ENCODE measurements around the gene TRAPPC10.

TRAPPC10 gene

DNA sequence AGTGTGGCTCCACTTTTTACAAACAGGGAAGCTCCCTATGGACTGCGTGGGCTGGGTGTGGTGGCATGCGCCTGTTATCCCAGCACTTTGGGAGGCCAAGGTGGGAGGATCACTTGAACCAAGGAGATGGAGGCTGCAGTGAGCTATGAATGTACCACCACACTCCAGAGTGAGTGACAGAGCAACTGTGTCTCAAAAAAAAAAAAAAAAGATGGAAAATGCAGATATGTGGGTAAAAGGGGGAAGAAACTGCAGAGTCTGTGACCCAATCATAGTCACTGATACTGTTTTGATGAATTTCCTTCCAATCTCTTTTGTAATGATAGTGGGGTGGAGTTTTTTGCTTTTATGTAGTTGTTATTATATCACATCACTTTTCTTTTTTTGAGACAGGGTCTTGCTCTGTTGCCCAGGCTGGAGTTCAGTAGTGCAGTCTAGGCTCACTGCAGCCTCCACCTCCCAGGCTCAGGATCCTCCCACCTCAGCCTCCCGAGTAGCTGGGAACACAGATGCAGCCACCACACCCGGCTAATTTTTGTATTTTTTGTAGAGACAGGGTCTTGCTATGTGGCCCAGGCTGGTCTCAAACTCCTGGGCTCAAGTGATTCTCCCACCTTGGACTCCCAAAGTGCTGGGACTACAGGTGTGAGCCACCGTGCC, 8.7 kb upstream of the TRAPPC10 start:
- no peak for DNase-seq

GRCh38 chr21:44005071-44005470, 7.0 kb upstream of the TRAPPC10 start:
- DNase-seq = no peak

- DNase-seq = no peak
Measured at GRCh38 chr21:44005593-44005992, 6.5 kb upstream of the TRAPPC10 start.

DNA sequence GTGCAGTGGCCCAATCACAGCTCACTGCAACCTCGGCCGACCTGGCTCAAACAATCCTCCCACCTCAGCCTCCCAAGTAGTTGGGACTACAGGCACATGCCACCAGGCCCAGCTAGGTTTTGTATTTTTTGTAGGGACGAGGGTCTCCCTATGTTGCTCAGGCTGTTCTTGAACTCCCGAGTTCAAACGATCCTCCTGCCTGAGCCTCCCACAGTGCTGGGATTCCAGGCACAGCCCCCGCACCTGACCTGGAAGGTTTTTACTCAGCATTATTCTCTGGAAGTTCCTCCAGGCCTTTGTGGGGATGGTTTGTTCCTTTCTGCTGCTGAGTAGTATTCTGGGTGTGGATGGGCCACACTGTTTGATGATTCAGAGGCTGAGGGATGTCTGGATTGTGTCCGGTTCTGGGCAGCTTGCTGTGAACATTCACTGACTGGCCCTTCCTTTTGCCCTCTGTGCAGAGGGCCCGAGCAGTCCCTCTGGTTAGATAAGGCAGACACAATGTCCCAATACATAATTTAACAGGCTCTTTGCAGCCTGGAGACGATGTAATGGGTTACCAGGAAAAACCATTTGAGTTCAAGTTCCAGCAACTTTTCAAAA, 6.0 kb upstream of the TRAPPC10 start:
- DNase-seq = no peak

- DNase-seq = no peak
Measured at GRCh38 chr21:44006656-44007055, 5.5 kb upstream of the TRAPPC10 start.

GRCh38 chr21:44010429-44010828, 1.7 kb upstream of the TRAPPC10 start:
- no peak for DNase-seq

- DNase-seq = no peak
Measured at GRCh38 chr21:44011123-44011522, 986 bp upstream of the TRAPPC10 start.

DNA sequence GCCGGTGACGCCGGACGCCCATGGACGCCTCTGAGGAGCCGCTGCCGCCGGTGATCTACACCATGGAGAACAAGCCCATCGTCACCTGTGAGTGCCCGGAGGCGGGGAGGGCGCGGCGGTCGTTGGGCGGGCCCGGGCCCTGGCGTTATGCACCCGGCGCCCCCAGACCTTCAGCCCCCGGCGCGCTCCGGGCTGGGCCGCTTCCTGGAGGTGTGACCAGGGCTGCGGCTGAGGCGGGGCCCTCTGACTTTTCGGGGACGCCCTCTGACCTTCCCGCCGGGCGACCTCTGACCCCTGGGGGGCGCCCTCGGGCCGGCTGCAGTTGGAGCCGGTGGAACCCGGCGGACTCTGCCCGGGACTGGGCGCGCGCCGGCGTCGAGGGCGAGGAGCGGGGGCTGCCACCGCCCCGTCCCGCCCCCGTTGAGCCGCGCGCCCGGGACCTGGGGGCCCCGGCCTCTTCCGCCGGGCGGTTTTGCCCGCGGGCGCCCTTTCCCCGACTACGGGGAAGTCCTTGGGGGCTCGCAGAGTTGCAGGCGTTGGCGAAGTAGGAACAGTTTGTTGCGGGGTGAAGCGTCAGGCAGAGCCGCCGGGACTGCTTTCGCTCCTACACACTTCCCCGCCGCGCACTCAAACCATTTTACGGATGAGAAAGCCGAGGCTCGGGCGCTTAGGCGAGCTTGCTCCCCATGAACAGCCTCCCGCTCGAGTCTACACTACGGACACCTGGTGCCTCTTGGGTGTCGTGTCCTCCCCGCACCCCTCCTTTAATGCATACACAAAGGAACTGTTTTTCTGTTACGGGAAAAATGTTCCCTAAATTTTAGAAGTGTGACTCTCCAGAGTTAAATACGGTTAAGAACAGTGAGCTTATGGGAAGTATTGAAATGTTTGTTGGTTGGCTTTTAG, 618 bp downstream of the TRAPPC10 start:
- peak; percentile 84 for DNase-seq

DNA sequence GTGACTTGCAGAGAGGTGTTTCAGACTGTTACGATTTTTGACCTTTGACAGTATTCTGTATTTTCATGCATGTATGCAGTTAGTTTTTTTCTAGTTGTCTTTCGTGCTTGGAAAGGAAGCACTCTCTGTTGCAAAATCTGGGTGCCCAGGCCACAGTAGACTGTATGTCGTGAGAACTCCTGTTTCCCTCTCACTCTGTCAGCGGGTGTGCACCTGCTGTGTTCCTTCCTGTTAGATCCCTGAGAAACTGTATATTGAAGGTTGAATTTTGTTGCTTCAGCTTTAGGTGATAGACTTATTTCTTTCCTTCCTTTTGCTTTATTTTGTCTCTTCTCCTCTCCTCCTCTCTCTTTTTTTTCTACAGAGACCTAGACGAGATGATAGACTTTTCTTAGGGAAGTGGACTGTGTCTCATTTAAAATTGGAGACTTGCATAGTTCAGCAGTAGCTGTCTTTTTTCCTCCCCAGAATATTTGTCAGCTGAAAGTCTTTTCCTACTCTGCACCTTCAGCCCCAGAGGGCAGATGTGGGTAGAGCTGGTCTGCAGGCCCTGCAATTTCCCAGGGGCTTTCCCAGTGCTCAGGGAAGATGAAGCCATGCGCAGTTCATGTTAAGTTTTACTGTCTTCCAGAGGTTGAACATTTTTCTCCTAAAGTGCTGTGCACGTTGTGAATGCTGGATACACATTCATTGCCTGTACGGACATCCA, 1.4 kb downstream of the TRAPPC10 start:
- no peak for DNase-seq

GRCh38 chr21:44017601-44018000, 5.5 kb downstream of the TRAPPC10 start:
- no peak for DNase-seq

DNA sequence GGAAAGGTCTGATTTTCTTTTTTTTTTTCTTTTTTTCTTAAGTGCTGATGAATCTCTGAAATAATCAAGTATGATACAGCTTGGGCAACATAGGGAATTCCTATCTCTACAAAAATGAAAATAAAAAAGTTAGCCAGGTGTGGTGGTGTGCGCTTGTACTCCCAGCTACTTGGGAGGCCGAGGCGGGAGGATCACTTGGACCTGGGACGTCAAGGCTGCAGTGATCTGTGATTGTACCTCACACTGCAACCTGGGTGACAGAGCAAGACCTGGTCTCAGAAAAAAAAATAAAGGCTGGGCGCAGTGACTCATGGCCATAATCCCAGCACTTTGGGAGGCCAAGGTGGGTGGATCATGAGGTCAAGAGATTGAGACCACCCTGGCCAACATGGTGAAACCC, 6.0 kb downstream of the TRAPPC10 start:
- no peak for DNase-seq

GRCh38 chr21:44018813-44019567, 6.9 kb downstream of the TRAPPC10 start:
- DNase-seq = no peak

DNA sequence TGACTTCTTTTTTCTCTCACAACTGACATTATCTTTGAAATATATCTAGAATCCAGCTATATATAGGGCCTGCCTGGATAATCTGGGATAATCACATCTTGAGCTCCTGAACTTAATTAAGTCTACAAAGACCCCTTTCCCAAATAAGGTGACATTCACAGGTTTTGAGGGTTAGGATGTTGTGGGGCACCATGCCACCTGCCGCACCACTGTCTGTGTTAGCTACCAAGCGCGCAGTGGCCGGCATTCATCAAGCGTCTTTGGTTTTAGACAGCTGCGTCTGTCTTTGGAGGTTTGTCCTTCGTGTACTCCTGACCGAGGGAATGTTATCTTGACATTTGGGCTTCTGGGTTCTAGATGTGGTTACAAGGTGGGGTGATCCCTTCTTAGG, 7.5 kb downstream of the TRAPPC10 start:
- DNase-seq = no peak

GRCh38 chr21:44020551-44020950, 8.4 kb downstream of the TRAPPC10 start:
- DNase-seq = no peak

- no peak for DNase-seq
Measured at GRCh38 chr21:44021064-44021463, 9.0 kb downstream of the TRAPPC10 start.

DNA sequence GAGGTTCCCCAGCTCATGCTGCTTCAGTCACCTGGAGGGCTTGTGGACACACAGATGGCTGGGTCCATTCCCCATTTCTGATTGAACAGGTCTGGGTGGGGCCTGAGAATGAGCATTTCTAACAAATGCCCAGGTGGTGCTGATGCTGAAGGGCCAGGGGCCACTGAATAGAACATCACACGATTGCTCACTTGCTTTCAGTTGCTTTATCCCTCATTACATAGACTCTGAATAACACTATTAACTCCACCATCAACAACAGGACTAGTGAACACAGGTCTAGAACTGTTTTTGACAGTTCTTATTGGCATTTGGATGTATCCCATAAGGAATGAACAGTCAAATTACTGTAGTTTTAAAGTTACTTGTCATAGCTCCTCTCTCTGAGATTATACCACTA, 12.1 kb downstream of the TRAPPC10 start:
- DNase-seq = no peak

DNA sequence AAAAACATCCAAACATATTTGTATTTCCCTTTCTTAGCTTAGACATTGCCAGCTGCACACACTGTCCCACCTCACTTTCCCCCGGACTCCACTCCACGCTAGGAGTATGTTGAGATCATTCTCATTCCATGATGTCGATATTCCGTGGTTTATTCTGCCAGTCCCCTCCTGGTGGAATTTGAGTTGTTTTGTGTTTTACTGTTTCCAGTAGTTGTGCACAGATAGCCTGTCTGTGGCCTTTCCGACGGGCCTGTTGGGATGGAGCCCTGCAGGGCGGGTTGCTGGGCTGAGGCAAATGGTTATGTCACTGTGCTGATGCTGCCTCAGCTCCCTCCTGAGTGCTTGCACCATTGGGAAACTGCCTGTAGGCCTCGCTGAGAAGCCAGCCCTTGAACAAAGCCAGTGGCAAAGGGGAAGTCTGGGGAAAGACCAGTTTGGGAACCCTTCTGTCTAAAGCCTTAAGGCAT, 12.8 kb downstream of the TRAPPC10 start:
- peak; percentile 51 for DNase-seq

- no peak for DNase-seq
Measured at GRCh38 chr21:44027607-44028286, 15.6 kb downstream of the TRAPPC10 start.

- DNase-seq = no peak
Measured at GRCh38 chr21:44028287-44028659, 16.2 kb downstream of the TRAPPC10 start.

DNA sequence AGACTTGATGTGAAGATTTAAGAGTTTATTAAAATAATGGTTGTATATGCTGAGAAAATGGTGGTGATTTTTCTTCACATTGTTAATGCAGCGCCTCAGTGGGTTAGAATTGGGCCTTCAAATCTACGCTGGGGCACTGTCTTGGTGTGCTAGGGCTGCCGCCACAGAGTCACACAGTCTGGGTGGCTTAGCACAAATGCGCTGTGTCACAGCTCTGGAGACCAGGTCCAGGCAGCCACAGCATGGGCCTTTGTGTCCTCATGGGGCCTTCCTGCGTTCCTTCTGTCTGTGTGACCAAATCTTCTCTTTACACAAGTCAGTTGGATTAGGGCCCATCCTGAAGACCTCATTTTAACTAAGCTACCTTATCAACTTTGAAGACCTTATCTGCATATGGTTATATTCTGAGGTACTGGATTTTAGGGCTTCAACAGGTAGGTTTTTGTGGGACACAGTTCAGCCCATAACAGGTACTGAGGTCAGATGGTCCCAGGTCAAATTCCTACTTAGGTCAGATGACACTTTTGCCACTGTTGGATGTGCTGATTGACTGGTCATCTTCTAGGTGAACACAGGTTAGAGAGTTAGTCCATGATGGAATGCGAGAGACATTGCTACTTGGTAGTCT, 17.5 kb downstream of the TRAPPC10 start:
- DNase-seq = no peak

DNA sequence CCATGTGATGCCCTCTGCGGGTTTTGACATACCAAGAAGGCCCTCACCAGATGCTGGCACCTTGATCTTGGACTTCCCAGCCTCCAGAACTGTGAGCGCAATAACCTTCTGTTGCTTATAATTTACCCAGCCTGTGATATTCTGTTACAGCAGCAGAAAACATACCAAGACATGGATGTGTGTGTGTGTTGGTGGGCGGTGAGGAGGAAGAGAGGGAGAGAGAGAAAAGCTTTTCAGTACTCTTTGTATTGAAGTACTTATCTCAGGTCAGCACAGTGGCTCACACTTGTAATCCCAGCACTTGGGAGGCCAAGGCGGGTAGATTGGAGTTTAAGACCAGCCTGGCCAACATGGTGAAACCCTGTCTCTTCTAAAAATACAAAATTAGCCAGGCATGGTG, 23.1 kb downstream of the TRAPPC10 start:
- DNase-seq = no peak

Data from CD4-positive, alpha-beta T cell treated with Interleukin-15 for 1 hour (primary cell).